22Rv1 (cell line): ENCODE measurements around the gene NAT8L.

Source experiments
- H3K27ac ChIP-seq: fragments of 450-650 bp; 2 replicates; pipeline ENCODE4 v1.5.1; 2017
- ZFX ChIP-seq: fragments of 450-650 bp; IDR thresholded peaks from 2 replicates; pipeline ENCODE4 v1.6.1; 2017; ENCODE audit warnings: antibody characterized with exemption, borderline replicate concordance
- TF ChIP-seq, protein P1 (sequence below): fragments of 450-650 bp; IDR thresholded peaks from 2 replicates; pipeline ENCODE4 v1.5.1; 2017; ENCODE audit warnings: mild to moderate bottlenecking

NAT8L gene

DNA sequence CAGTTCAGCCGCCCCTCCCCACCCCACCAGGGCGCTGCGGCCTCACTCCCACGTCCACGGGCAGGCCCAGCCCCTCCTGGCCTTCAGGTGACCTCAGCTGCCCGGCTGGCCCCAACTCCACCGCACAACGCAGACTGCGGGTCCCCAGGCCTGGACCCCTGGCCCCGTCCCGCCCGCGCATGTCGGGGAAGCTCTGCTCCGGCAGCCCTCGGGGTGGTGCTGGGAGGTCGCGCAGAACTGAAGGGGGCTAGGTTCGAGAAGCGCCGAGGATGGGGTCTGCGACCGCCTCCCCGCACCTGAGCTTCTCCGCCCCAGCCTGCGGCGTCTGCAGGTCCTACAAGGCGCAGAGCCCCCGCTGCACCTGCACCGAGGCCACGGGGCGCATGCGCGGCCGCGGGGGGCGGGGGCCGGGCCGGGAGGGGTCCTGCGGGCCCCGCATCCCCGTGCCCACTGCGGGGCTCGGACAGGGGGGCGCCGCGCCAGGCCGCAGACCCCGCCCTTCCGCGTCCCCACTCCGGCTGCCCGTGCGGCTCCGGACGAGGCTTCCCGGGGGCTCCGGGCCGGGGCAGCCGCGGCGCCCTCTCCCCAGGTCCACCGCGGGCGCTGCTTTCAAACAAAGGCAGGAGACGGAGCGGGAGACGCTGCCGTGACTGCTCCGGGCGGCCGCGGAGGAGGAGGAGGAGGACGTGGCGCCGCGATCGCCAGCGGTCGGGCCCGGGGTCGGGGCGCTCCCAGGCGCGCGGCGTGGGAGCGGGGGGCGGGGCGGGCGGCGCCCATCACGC, 672 bp upstream of the NAT8L start:
- H3K27ac ChIP-seq = no peak overlapping the region
- TF ChIP-seq, protein P1, sequence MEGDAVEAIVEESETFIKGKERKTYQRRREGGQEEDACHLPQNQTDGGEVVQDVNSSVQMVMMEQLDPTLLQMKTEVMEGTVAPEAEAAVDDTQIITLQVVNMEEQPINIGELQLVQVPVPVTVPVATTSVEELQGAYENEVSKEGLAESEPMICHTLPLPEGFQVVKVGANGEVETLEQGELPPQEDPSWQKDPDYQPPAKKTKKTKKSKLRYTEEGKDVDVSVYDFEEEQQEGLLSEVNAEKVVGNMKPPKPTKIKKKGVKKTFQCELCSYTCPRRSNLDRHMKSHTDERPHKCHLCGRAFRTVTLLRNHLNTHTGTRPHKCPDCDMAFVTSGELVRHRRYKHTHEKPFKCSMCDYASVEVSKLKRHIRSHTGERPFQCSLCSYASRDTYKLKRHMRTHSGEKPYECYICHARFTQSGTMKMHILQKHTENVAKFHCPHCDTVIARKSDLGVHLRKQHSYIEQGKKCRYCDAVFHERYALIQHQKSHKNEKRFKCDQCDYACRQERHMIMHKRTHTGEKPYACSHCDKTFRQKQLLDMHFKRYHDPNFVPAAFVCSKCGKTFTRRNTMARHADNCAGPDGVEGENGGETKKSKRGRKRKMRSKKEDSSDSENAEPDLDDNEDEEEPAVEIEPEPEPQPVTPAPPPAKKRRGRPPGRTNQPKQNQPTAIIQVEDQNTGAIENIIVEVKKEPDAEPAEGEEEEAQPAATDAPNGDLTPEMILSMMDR = no peak
- no peak for TF ChIP-seq ZFX

DNA sequence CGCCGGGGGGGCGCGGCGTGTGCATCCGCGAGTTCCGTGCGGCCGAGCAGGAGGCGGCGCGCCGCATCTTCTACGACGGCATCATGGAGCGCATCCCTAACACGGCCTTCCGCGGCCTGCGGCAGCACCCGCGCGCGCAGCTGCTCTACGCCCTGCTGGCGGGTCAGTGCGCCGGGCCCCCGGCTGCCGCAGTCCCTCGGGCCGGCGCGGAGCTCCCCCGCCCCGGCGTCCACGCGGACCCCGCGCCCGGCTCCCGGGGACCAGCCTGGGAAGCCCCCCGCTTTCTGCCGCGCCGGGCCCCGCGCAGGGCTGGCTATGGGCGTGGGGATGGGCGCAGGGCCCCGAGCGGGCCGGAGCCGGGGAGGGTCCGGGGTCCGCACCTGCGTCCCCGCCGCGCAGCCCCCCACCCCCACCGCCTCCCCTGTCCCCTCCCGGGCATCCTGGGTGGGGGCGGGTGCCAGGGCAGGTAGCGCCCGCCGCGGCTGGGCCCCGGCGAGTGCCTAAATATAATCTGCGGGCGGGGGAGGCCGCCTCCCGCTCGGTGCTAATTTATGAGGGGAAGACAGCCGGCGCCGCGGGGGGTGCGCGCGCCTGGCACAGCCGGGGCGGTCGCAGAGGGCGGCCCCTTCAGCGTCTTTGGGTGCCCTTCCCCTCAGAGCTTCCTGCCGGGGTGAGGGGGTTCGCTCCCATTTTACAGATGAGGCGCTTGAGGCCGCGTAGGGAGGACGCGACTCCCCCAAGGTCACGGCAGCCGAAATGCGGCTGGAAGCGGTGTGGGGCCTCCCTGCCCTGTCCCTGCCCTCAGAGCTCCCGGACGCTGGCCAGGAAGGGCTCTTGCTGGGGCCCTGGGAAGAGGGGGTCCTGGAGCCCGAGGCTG, 837 bp downstream of the NAT8L start:
- TF ChIP-seq, protein P1 = no peak
- TF ChIP-seq ZFX = no peak
- no peak overlapping the region for H3K27ac ChIP-seq

- no peak overlapping the region for H3K27ac ChIP-seq
- no peak for TF ChIP-seq ZFX
- TF ChIP-seq, protein P1 = no peak
These were observed 1.6 kb downstream of the NAT8L start for GRCh38 chr4:2060611-2061185.

- no peak overlapping the region for H3K27ac ChIP-seq
- TF ChIP-seq, protein P1 = no peak
These were observed 2.3 kb downstream of the NAT8L start for GRCh38 chr4:2061186-2062131.

GRCh38 chr4:2062168-2062807, 3.2 kb downstream of the NAT8L start:
- TF ChIP-seq, protein P1 = no peak
- no peak for TF ChIP-seq ZFX

DNA sequence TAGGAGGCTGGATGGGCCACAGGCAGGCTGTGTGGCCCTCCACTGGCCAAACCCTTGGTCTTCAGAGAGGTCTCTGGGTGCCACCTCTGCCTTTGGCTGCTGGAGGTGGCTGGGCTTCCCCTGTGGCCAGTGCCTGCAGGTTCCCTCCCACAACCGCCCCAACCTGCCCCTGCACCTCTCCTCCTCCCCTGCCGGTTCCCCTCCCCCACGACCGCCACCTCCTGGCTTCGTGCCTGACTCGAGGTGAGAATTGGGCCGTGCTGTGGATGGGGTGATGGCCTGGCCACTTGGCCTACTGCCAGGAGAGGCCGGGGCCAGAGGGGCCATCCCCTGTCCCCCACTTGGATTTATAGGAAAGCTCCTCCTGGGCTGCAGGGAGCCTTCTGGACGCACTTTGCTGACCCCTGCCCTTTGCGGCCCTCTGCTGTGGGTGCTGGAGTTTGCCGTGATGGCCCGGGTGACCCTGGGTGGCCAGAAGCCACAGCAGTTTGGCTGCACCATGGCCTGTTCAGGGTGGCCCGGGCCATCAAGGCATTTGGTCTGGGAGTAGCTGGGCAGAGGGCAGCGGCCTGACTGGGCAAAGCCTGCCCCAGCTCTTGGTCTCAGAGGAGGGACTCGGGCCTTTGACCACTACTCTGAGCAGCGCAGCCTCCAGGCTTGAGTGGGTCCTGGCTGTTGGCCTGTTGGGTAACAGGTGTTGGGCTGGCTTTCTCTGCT, 3.8 kb downstream of the NAT8L start:
- H3K27ac ChIP-seq = no peak overlapping the region
- TF ChIP-seq, protein P1 = no peak
- TF ChIP-seq ZFX = no peak

More at GRCh38 chr4:2062168-2062807, 3.2 kb downstream of the NAT8L start:
- H3K27ac ChIP-seq = no peak overlapping the region
